Measurements from ENCODE around the gene PLA1A. TPM values are rescaled to one million over a fixed set of nuclear protein-coding genes. Genes with fewer than 3 reads are reported as not detected.

Gene PLA1A
- polyA plus RNA-seq, 1 of the 3 experiments (the other 2 are of a cell fraction) = not detected

DNA sequence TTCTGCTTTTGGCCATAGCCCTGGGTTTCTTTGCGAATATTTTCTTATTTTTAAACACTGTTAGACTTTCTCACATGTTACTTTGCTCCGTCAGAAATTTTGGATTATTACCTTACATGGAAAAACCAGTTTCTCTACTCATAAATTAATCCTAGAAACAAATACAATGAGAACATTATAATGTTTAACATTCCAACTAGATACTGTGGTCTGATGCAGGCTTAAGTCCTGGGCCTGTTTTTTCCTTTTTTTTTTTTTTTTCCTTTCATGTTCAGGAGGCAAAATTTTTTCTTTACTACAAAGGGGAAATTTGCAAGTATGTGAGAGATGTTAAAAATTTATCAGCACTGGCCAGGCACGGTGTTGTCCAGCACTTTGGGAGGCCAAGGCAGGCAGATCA, 33.8 kb downstream of the PLA1A start:
- no peak overlapping the region for H3K27ac ChIP-seq (ENCODE audit: low read depth in 2 of 2, low read length in 1 of 2)
- no peaks in the 10 kb centered on the region for H3K9me2 ChIP-seq
- TF ChIP-seq ZBTB33 (IDR thresholded peaks at IDR 0.05; ENCODE audit: borderline replicate concordance, low read depth) = no peak
- no peak for TF ChIP-seq FOXM1 (IDR thresholded peaks at IDR 0.05; ENCODE audit: low read depth)
- no peak for TF ChIP-seq RXRA (IDR thresholded peaks at IDR 0.05; ENCODE audit: borderline replicate concordance, low read depth)
- no peak for TF ChIP-seq SMC3 (IDR thresholded peaks at IDR 0.05; ENCODE audit: low read depth, low read length)
- TF ChIP-seq, protein P1, sequence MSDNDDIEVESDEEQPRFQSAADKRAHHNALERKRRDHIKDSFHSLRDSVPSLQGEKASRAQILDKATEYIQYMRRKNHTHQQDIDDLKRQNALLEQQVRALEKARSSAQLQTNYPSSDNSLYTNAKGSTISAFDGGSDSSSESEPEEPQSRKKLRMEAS (IDR thresholded peaks at IDR 0.05; ENCODE audit: low read depth) = no peak
- TF ChIP-seq FOSL2 (IDR thresholded peaks at IDR 0.05; ENCODE audit: borderline replicate concordance, low read depth) = no peak
- TF ChIP-seq, protein P2, sequence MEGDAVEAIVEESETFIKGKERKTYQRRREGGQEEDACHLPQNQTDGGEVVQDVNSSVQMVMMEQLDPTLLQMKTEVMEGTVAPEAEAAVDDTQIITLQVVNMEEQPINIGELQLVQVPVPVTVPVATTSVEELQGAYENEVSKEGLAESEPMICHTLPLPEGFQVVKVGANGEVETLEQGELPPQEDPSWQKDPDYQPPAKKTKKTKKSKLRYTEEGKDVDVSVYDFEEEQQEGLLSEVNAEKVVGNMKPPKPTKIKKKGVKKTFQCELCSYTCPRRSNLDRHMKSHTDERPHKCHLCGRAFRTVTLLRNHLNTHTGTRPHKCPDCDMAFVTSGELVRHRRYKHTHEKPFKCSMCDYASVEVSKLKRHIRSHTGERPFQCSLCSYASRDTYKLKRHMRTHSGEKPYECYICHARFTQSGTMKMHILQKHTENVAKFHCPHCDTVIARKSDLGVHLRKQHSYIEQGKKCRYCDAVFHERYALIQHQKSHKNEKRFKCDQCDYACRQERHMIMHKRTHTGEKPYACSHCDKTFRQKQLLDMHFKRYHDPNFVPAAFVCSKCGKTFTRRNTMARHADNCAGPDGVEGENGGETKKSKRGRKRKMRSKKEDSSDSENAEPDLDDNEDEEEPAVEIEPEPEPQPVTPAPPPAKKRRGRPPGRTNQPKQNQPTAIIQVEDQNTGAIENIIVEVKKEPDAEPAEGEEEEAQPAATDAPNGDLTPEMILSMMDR (IDR thresholded peaks at IDR 0.05) = no peak
- no peak for TF ChIP-seq NRF1 (IDR thresholded peaks at IDR 0.05; ENCODE audit: low read depth, low read length)
- no peak for TF ChIP-seq JUND (IDR thresholded peaks at IDR 0.05)
- TF ChIP-seq USF2 (IDR thresholded peaks at IDR 0.05; ENCODE audit: borderline replicate concordance, low read depth, low read length) = no peak
- TF ChIP-seq TCF12 (IDR thresholded peaks at IDR 0.05) = no peak
- TF ChIP-seq GABPA (IDR thresholded peaks at IDR 0.05; ENCODE audit: low read depth) = no peak
- no peak for TF ChIP-seq EP300 (IDR thresholded peaks at IDR 0.05; ENCODE audit: borderline replicate concordance in 1 of 2, low read depth in 1 of 2, low read length in 1 of 2)
- no peak for TF ChIP-seq TEAD4 (IDR thresholded peaks at IDR 0.05; ENCODE audit: borderline replicate concordance, insufficient read depth)
- TF ChIP-seq ELF1 (IDR thresholded peaks at IDR 0.05) = no peak
- TF ChIP-seq FOXJ3 (CRISPR knock-in tag; IDR thresholded peaks at IDR 0.05) = no peak
- TF ChIP-seq USF1 (IDR thresholded peaks at IDR 0.05; ENCODE audit: borderline replicate concordance, low read depth) = no peak
- TF ChIP-seq PBX3 (IDR thresholded peaks at IDR 0.05) = no peak
- no peak for TF ChIP-seq TAF1 (IDR thresholded peaks at IDR 0.05; ENCODE audit: borderline replicate concordance, low read depth, low read length)
- H3K9ac ChIP-seq = no peak overlapping the region
- 76% methylated on average over 3 of the region's 3 CpGs for WGBS (ENCODE audit: low lambda C conversion rate)
- no peak for DNase-seq
- no peaks in the 10 kb centered on the region for H3K27me3 ChIP-seq (ENCODE audit: insufficient read depth)
- ChIA-PET POLR2A (no interaction called here), CTCF (no interaction called here)
- H3K4me3 ChIP-seq (ENCODE audit: low read depth in 2 of 2, low read length in 1 of 2) = no peak overlapping the region
- H3K9me3 ChIP-seq = no peaks in the 10 kb centered on the region
- no peaks in the 10 kb centered on the region for H3F3A ChIP-seq (replicated peaks; ENCODE audit: insufficient read depth)
- no peaks in the 10 kb centered on the region for H4K20me1 ChIP-seq (ENCODE audit: insufficient read depth)
- H3K4me2 ChIP-seq = no peak overlapping the region
- H3K36me3 ChIP-seq (replicated peaks in 1 of 2; ENCODE audit: control insufficient read depth in 1 of 2, insufficient read depth in 2 of 2, low read length in 1 of 2) = no peaks in the 10 kb centered on the region
- no peak overlapping the region for H2AFZ ChIP-seq (ENCODE audit: low read depth)
- peaks cover 0 to 22% of the 10 kb centered on the region in 2 experiments; a peak in 3 of 4 replicates for H3K4me1 ChIP-seq (ENCODE audit: control insufficient read depth in 1 of 2, insufficient read depth in 2 of 2, low read depth in 1 of 2, low read length in 1 of 2)
- H3K79me2 ChIP-seq (ENCODE audit: insufficient read depth) = no peaks in the 10 kb centered on the region
